ENCODE data around the gene ROBO2.

ROBO2 gene

GRCh38 chr3:77053795-77054194 lies 13.9 kb downstream of the ROBO2 start:
- DNase-seq: no peak

- no peak for DNase-seq
Observed at GRCh38 chr3:77055841-77056341, 16.0 kb downstream of the ROBO2 start.

- DNase-seq: no peak
Observed at GRCh38 chr3:77059354-77059753, 19.5 kb downstream of the ROBO2 start.

GRCh38 chr3:77063423-77063822 lies 23.5 kb downstream of the ROBO2 start:
- no peak for DNase-seq

- no peak for DNase-seq
Observed at GRCh38 chr3:77065750-77066149, 25.9 kb downstream of the ROBO2 start.

GRCh38 chr3:77066829-77067228 lies 26.9 kb downstream of the ROBO2 start:
- DNase-seq: no peak

- DNase-seq: no peak
Observed at GRCh38 chr3:77068808-77069207, 28.9 kb downstream of the ROBO2 start.

- no peak for DNase-seq
Observed at GRCh38 chr3:77071364-77071763, 31.5 kb downstream of the ROBO2 start.

GRCh38 chr3:77071809-77072208 lies 31.9 kb downstream of the ROBO2 start:
- DNase-seq: no peak

- DNase-seq: no peak
Observed at GRCh38 chr3:77072232-77072631, 32.3 kb downstream of the ROBO2 start.

- DNase-seq: no peak
Observed at GRCh38 chr3:77078279-77078678, 38.4 kb downstream of the ROBO2 start.

GRCh38 chr3:77079988-77080610 lies 40.2 kb downstream of the ROBO2 start:
- no peak for DNase-seq

GRCh38 chr3:77081240-77081661 lies 41.4 kb downstream of the ROBO2 start:
- no peak for DNase-seq

- no peak for DNase-seq
Observed at GRCh38 chr3:77084511-77084910, 44.6 kb downstream of the ROBO2 start.

GRCh38 chr3:77086408-77086807 lies 46.5 kb downstream of the ROBO2 start:
- DNase-seq: no peak

- no peak for DNase-seq
Observed at GRCh38 chr3:77091809-77092208, 51.9 kb downstream of the ROBO2 start.

GRCh38 chr3:77093101-77093500 lies 53.2 kb downstream of the ROBO2 start:
- DNase-seq: no peak

- DNase-seq: no peak
Observed at GRCh38 chr3:77096145-77096544, 56.2 kb downstream of the ROBO2 start.

- DNase-seq: no peak
Observed at GRCh38 chr3:77096966-77097890, 57.3 kb downstream of the ROBO2 start.

GRCh38 chr3:77102951-77103769 lies 63.3 kb downstream of the ROBO2 start:
- no peak for DNase-seq

GRCh38 chr3:77122652-77123051 lies 82.8 kb downstream of the ROBO2 start:
- no peak for DNase-seq

GRCh38 chr3:77125966-77126365 lies 86.1 kb downstream of the ROBO2 start:
- DNase-seq: no peak

GRCh38 chr3:77134769-77135168 lies 94.9 kb downstream of the ROBO2 start:
- DNase-seq: no peak

All from NCI-H187 treated with DMSO at 0.1 percent for 48 hours (cell line).